ENCODE data around the gene CPT1B. TPM values are rescaled to one million over a fixed set of nuclear protein-coding genes. Genes with fewer than 3 reads are reported as not detected.

The CPT1B gene
- total RNA-seq, 1 donor from 2014 or later, result 32.7 TPM

DNA sequence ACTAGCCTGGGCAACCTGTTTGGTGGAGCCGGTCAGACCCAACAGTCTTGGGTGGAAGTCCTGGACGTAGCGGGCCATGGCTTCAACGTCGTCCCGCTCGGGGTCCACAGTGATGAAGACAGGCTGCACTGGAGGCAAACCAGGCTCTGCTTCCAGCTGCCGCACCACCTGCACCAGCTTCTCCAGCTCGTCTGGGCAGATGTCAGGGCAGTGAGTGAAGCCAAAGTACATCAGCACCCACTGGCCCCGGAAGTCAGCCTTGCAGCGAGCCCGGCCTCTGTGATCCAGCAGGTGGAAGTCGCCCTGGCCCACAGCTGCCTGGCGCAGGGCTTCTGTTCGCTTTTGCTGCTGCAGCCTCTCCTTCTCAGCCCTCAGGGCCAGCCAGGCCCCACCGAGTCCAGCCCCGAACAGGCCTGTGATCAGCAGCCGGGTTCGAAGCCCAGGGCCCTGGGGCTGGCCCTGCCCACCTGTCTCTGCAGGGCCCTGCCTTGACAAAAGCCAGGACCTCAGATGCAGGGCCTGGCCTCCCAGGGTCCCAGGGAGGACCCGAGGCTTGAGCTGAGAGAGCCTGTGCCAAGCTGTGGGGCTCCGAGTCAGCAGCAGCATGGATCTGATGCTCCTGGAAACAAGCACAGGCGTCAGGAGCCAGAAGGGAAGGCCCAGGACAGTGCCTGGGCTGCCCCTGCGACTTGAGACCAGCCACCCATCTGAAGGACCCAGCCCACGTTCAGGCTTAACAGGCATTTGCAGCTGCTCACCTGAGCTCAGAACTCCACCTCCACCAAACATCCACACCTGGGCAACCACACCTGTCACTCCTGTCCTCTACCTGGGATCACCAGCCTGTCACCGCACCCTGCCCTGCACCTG is 54.2 kb downstream of the CPT1B start:
- Histone ChIP-seq H3K27me3 (ENCODE audit: insufficient read depth, low read length) (peaks cover 1% of the 10 kb centered on the region), H3K4me2 (ENCODE audit: low read length) (peak overlapping the region; percentile 99), H3K27ac (ENCODE audit: low read depth, low read length) (no peak overlapping the region), H3K9ac (ENCODE audit: low read length) (peak overlapping the region; percentile 84), H3K4me1 (ENCODE audit: insufficient read depth, low read length) (peaks cover 20% of the 10 kb centered on the region), H3K79me2 (ENCODE audit: insufficient read depth, low read length) (peaks cover 36% of the 10 kb centered on the region), H3K36me3 (ENCODE audit: insufficient read depth, low read length) (no peaks in the 10 kb centered on the region), H3K9me3 (ENCODE audit: insufficient read depth, low read depth, low read length) (no peaks in the 10 kb centered on the region), H3K4me3 (ENCODE audit: insufficient read depth, low read depth, low read length) (peak overlapping the region; percentile 72), H4K20me1 (ENCODE audit: insufficient read depth, low read length) (peaks cover 40% of the 10 kb centered on the region), H2AFZ (ENCODE audit: low read depth, low read length) (no peak overlapping the region)
- DNase-seq (ENCODE audit: low read depth) (no peak), FAIRE-seq (no peak)
- Mint-ChIP-seq H3K4me1 (ENCODE audit: low read depth, unreplicated experiment) (peaks cover 4% of the 10 kb centered on the region), H3K36me3 (ENCODE audit: low read depth, unreplicated experiment) (peaks cover 7% of the 10 kb centered on the region), H3K4me3 (ENCODE audit: unreplicated experiment) (peak overlapping the region; percentile 97), H3K9me3 (ENCODE audit: unreplicated experiment) (peaks cover 3% of the 10 kb centered on the region), H3K27me3 (ENCODE audit: low read depth, unreplicated experiment) (no peaks in the 10 kb centered on the region), H3K27ac (ENCODE audit: unreplicated experiment) (peak overlapping the region; percentile 90)
- TF ChIP-seq EZH2 (IDR thresholded peaks at IDR 0.05; ENCODE audit: insufficient read depth, low read length), result no peak
- TF ChIP-seq, protein P1, sequence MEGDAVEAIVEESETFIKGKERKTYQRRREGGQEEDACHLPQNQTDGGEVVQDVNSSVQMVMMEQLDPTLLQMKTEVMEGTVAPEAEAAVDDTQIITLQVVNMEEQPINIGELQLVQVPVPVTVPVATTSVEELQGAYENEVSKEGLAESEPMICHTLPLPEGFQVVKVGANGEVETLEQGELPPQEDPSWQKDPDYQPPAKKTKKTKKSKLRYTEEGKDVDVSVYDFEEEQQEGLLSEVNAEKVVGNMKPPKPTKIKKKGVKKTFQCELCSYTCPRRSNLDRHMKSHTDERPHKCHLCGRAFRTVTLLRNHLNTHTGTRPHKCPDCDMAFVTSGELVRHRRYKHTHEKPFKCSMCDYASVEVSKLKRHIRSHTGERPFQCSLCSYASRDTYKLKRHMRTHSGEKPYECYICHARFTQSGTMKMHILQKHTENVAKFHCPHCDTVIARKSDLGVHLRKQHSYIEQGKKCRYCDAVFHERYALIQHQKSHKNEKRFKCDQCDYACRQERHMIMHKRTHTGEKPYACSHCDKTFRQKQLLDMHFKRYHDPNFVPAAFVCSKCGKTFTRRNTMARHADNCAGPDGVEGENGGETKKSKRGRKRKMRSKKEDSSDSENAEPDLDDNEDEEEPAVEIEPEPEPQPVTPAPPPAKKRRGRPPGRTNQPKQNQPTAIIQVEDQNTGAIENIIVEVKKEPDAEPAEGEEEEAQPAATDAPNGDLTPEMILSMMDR (IDR thresholded peaks at IDR 0.05; ENCODE audit: insufficient read depth, low read depth, low read length), result no peak

DNA sequence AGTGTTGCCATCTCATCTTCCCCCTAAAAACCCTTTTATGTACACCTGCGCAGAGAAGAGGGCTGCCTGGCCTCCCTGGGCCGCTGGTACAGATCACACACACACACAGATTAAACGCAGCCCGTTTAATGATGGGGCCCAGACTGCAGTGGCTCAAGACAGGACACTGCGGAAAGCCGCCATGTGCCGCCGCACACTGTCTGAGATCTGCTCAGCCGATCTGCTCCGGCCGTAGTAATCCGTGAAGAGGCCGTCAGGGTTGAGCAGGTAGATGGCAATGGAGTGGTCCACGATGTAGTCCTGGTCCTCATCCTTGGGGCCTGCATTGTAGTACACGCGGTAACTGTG is 54.8 kb downstream of the CPT1B start:
- Mint-ChIP-seq H3K36me3 (ENCODE audit: low read depth, unreplicated experiment) (peaks cover 7% of the 10 kb centered on the region), H3K9me3 (ENCODE audit: unreplicated experiment) (peaks cover 3% of the 10 kb centered on the region), H3K27me3 (ENCODE audit: low read depth, unreplicated experiment) (no peaks in the 10 kb centered on the region), H3K4me1 (ENCODE audit: low read depth, unreplicated experiment) (peaks cover 4% of the 10 kb centered on the region), H3K27ac (ENCODE audit: unreplicated experiment) (no peak overlapping the region), H3K4me3 (ENCODE audit: unreplicated experiment) (peak overlapping the region; percentile 27)
- Histone ChIP-seq H3K9ac (ENCODE audit: low read length) (no peak overlapping the region), H4K20me1 (ENCODE audit: insufficient read depth, low read length) (peaks cover 34% of the 10 kb centered on the region), H3K4me1 (ENCODE audit: insufficient read depth, low read length) (peaks cover 20% of the 10 kb centered on the region), H3K36me3 (ENCODE audit: insufficient read depth, low read length) (no peaks in the 10 kb centered on the region), H3K27ac (ENCODE audit: low read depth, low read length) (no peak overlapping the region), H3K4me3 (ENCODE audit: insufficient read depth, low read depth, low read length) (no peak overlapping the region), H2AFZ (ENCODE audit: low read depth, low read length) (no peak overlapping the region), H3K27me3 (ENCODE audit: insufficient read depth, low read length) (no peaks in the 10 kb centered on the region), H3K79me2 (ENCODE audit: insufficient read depth, low read length) (peaks cover 36% of the 10 kb centered on the region), H3K4me2 (ENCODE audit: low read length) (no peak overlapping the region), H3K9me3 (ENCODE audit: insufficient read depth, low read depth, low read length) (no peaks in the 10 kb centered on the region)
- TF ChIP-seq, protein P1 (IDR thresholded peaks at IDR 0.05; ENCODE audit: insufficient read depth, low read depth, low read length), result no peak
- no peak for TF ChIP-seq EZH2 (IDR thresholded peaks at IDR 0.05; ENCODE audit: insufficient read depth, low read length)
- no peak for FAIRE-seq
- DNase-seq (ENCODE audit: low read depth), result no peak
